HFFc6 (cell line): ENCODE data around the gene PIK3CA. TPM values are rescaled to one million over a fixed set of nuclear protein-coding genes. Genes with fewer than 3 reads are reported as not detected.

ENCODE experiments used
- DNase-seq: peaks from one replicate; pipeline ENCODE4 v3.0.0-alpha.2; 2018
- H3K27ac Mint-ChIP-seq: 2 replicates; pipeline ENCODE4 v1.8.0; 2020; ENCODE audit warnings: mild to moderate bottlenecking, mixed read lengths
- H3K27me3 Mint-ChIP-seq: 2 replicates; pipeline ENCODE4 v1.8.0; 2021; ENCODE audit warnings: mild to moderate bottlenecking, moderate library complexity, mixed read lengths; ENCODE audit not compliant: insufficient read depth
- H3K36me3 Mint-ChIP-seq: 2 replicates; pipeline ENCODE4 v1.8.0; 2021; ENCODE audit warnings: low read depth, mixed read lengths
- H3K4me1 Mint-ChIP-seq: 2 replicates; pipeline ENCODE4 v1.8.0; 2020; ENCODE audit warnings: low read depth, mixed read lengths
- H3K4me3 Mint-ChIP-seq: 2 replicates; pipeline ENCODE4 v1.8.0; 2020; ENCODE audit warnings: mild to moderate bottlenecking, moderate library complexity, mixed read lengths
- H3K9me3 Mint-ChIP-seq: 2 replicates; pipeline ENCODE4 v1.8.0; 2020; ENCODE audit warnings: mild to moderate bottlenecking, mixed read lengths
- total RNA-seq, 6 experiments: library from RNA; stranded (reverse); fragmentation: NEBNext Ultra II Directional; extraction: Animal tissue kit (Norgen Biotek cat#: 25700); gene quantifications; 2 replicates in 1 of 6; 3 replicates in 5 of 6; pipeline ENCODE4 v1.2.3, GENCODE V29; 2021
- TF ChIP-seq, protein P1 (sequence below): fragments of 200-600 bp; sonication (generic); IDR thresholded peaks from 2 replicates; pipeline ENCODE4 v1.5.0; 2021; ENCODE audit warnings: antibody characterized with exemption, mild to moderate bottlenecking

The PIK3CA gene
- total RNA-seq, 6 experiments from 2014 or later = 16.1 to 21.2 (median 19.7) TPM

DNA sequence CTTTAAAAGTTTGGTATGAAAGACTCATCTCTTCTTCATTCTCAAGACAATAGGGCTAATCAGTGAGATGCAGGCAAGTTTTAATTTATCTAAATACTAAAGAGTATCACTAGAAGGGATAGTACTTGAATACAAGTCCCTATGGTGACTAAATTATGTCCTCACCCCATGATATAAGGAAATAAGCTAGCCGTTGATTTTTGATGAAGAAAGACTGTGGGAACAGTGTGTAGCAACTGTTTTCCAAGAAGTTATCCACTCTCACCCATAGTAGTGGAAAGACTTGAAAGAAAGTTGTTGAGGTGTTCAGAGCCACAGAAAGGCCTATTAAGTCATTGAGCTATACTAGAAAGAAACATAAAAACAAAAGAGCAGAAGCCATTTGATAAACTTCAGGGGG lies 36.7 kb downstream of the PIK3CA start:
- TF ChIP-seq, protein P1, sequence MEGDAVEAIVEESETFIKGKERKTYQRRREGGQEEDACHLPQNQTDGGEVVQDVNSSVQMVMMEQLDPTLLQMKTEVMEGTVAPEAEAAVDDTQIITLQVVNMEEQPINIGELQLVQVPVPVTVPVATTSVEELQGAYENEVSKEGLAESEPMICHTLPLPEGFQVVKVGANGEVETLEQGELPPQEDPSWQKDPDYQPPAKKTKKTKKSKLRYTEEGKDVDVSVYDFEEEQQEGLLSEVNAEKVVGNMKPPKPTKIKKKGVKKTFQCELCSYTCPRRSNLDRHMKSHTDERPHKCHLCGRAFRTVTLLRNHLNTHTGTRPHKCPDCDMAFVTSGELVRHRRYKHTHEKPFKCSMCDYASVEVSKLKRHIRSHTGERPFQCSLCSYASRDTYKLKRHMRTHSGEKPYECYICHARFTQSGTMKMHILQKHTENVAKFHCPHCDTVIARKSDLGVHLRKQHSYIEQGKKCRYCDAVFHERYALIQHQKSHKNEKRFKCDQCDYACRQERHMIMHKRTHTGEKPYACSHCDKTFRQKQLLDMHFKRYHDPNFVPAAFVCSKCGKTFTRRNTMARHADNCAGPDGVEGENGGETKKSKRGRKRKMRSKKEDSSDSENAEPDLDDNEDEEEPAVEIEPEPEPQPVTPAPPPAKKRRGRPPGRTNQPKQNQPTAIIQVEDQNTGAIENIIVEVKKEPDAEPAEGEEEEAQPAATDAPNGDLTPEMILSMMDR = no peak
- H3K36me3 Mint-ChIP-seq = no peaks in the 10 kb centered on the region
- H3K27me3 Mint-ChIP-seq = no peaks in the 10 kb centered on the region
- no peaks in the 10 kb centered on the region for H3K9me3 Mint-ChIP-seq
- no peak overlapping the region for H3K4me3 Mint-ChIP-seq
- peaks cover 6% of the 10 kb centered on the region for H3K4me1 Mint-ChIP-seq
- no peak overlapping the region for H3K27ac Mint-ChIP-seq
- no peak for DNase-seq

DNA sequence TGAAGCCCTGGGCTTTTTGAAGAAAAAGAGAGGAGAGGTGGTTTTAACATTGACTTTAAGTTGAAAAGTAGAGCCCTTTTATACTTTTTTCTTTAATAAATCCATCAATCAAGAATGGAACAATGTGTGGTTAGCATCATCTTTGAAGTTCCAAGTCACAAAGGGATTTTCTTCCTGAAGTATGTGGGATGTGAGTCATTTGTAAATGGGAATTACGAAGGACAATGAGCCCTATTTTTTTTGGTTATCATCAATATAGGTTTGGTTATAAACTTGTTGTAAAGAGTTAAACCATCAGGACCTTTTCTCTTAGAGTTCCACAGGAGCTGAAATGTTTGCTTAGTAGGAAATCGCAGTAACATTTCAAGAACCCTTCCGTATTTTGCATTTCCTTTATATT lies 38.3 kb downstream of the PIK3CA start:
- H3K4me3 Mint-ChIP-seq = no peak overlapping the region
- peaks cover 16% of the 10 kb centered on the region for H3K4me1 Mint-ChIP-seq
- no peak overlapping the region for H3K27ac Mint-ChIP-seq
- H3K36me3 Mint-ChIP-seq = no peaks in the 10 kb centered on the region
- no peaks in the 10 kb centered on the region for H3K9me3 Mint-ChIP-seq
- H3K27me3 Mint-ChIP-seq = no peaks in the 10 kb centered on the region
- TF ChIP-seq, protein P1 = no peak
- no peak for DNase-seq

DNA sequence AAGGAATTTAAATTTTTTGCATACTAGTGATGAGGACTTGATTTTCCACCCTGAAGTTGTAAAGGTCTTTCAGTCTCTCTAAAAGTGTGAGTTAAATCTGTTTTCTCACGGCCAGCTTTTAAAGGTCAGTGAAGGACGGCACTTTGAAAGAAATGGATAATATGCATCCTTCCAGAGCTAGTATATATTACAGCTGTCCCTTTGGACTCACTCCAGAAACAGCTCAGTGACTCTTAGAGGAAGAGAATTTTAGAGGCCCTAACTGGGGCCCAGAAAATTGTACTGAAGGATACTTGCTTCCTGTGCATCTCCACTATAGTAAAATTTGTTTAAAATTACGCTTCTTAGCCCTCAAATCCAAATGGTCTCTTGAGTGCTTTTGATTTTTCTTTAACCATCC lies 41.6 kb downstream of the PIK3CA start:
- Mint-ChIP-seq H3K4me1 (peaks cover 17% of the 10 kb centered on the region), H3K9me3 (no peaks in the 10 kb centered on the region), H3K36me3 (no peaks in the 10 kb centered on the region), H3K27ac (peak overlapping the region; percentile 4; the same call in 1 of the 2 replicates), H3K27me3 (no peaks in the 10 kb centered on the region), H3K4me3 (no peak overlapping the region)
- TF ChIP-seq, protein P1 = no peak
- DNase-seq = peak; percentile 51

DNA sequence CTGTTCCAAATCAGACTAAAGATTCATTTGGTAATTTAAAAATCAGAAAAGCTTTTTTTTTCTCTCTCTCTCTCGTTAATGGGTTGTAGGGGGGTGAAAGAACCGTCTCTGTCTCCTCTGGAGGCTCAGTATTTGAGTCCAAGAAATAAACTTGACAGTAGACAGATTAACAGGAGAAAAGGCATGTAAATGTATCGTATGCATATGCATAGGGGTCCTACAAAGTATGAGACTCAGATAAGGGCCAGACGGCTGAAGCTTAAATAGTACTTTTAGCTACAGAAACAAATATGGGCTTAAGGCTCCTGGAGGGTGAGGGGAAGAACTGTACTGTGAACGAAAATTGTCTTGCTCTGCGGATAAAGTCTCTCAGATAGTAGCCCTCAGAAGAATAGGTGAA lies 42.4 kb downstream of the PIK3CA start:
- Mint-ChIP-seq H3K27me3 (no peaks in the 10 kb centered on the region), H3K4me3 (no peak overlapping the region), H3K4me1 (peaks cover 26% of the 10 kb centered on the region), H3K9me3 (no peaks in the 10 kb centered on the region), H3K27ac (no peak overlapping the region), H3K36me3 (no peaks in the 10 kb centered on the region)
- DNase-seq = no peak
- TF ChIP-seq, protein P1 = no peak

DNA sequence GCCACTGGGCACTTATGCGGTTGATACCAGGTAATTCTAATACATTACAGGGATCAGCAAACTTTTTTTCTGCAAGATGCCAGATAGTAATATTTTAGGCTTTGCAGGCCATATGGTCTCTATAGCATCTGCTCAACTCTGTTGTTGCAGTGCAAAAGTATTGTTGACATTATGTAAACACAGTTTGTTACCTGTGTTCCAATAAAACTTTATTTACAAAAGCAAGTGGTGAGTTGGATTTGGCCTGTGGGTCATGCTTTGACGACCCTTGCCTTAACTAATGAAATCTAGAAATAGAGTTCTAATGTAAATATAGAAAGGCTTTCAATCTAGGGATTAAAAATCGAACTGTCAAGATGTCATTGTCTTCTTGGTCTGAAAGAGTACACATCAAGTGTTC lies 44.4 kb downstream of the PIK3CA start:
- DNase-seq = no peak
- TF ChIP-seq, protein P1 = no peak
- Mint-ChIP-seq H3K4me1 (peaks cover 44% of the 10 kb centered on the region), H3K36me3 (no peaks in the 10 kb centered on the region; the same call in 1 of the 2 replicates), H3K27ac (no peak overlapping the region), H3K4me3 (no peak overlapping the region), H3K9me3 (no peaks in the 10 kb centered on the region), H3K27me3 (no peaks in the 10 kb centered on the region)

DNA sequence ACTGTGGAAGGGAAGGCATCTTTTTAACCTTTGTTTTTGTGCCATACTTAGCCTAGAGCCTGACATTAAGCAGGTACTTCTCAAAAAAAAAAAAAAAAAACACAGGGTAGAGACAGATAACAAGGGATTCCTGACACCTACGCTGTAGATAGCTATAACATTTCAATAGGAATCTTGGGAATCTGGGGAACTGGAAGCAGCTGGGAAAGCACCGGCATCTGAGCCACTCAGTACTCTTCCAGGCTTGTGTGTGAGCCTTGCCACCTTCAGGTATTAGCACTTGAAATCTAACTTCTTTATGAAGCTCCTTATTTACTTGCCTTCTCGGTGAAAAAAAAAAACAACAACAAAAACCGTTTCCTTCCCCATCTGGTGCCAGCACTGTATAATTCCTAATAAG lies 46.8 kb downstream of the PIK3CA start:
- no peaks in the 10 kb centered on the region for H3K27me3 Mint-ChIP-seq
- peaks cover 41% of the 10 kb centered on the region for H3K4me1 Mint-ChIP-seq
- no peaks in the 10 kb centered on the region for H3K9me3 Mint-ChIP-seq
- H3K27ac Mint-ChIP-seq = no peak overlapping the region
- peaks cover 5% of the 10 kb centered on the region for H3K36me3 Mint-ChIP-seq
- TF ChIP-seq, protein P1 = no peak
- no peak for DNase-seq
- H3K4me3 Mint-ChIP-seq = no peak overlapping the region
